Measurements from ENCODE around the gene BCKDHB. TPM values are rescaled to one million over a fixed set of nuclear protein-coding genes. Genes with fewer than 3 reads are reported as not detected.

The BCKDHB gene
- total and polyA plus RNA-seq, 9 donors: 12.0 to 33.4 (median 18.7) TPM

DNA sequence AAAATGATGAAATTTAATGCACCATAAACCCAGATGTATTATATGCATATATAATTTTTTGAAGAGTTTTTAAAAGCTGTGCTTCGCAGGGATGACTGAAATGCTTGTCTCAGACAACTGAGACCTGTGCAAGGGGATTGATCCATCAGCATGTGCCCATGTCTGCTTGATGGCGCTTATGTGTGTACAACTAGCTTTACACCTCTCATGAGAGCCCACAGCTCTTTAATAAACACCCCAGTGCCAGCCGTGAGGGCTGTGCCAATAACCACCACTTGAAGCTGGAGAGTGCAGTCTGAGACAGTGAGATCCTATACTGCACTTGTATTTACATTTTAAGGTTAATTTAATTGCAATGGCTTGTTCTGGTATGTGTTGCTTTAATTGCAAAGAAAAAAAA lies 225.5 kb downstream of the BCKDHB start:
- intact Hi-C loops (cut with DNase I): no loop called here
- no peaks in the 10 kb centered on the region for H3K36me3 ChIP-seq
- 60 to 66% (median 61%) methylated on average over 3 of the region's 3 CpGs for WGBS, 3 donors
- TF ChIP-seq POLR2A (IDR thresholded peaks at IDR 0.05) (no peak), EP300 (IDR thresholded peaks at IDR 0.05) (no peak)
- TF ChIP-seq, protein P1, sequence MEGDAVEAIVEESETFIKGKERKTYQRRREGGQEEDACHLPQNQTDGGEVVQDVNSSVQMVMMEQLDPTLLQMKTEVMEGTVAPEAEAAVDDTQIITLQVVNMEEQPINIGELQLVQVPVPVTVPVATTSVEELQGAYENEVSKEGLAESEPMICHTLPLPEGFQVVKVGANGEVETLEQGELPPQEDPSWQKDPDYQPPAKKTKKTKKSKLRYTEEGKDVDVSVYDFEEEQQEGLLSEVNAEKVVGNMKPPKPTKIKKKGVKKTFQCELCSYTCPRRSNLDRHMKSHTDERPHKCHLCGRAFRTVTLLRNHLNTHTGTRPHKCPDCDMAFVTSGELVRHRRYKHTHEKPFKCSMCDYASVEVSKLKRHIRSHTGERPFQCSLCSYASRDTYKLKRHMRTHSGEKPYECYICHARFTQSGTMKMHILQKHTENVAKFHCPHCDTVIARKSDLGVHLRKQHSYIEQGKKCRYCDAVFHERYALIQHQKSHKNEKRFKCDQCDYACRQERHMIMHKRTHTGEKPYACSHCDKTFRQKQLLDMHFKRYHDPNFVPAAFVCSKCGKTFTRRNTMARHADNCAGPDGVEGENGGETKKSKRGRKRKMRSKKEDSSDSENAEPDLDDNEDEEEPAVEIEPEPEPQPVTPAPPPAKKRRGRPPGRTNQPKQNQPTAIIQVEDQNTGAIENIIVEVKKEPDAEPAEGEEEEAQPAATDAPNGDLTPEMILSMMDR (IDR thresholded peaks at IDR 0.05): no peak
- no peak overlapping the region for H3K4me3 ChIP-seq
- DNase-seq: no peak
- H3K4me1 ChIP-seq (ENCODE audit: insufficient read depth): no peaks in the 10 kb centered on the region
- no peaks in the 10 kb centered on the region for H3K27me3 ChIP-seq
- H3K9me3 ChIP-seq: no peaks in the 10 kb centered on the region
- no peak overlapping the region for H3K27ac ChIP-seq

DNA sequence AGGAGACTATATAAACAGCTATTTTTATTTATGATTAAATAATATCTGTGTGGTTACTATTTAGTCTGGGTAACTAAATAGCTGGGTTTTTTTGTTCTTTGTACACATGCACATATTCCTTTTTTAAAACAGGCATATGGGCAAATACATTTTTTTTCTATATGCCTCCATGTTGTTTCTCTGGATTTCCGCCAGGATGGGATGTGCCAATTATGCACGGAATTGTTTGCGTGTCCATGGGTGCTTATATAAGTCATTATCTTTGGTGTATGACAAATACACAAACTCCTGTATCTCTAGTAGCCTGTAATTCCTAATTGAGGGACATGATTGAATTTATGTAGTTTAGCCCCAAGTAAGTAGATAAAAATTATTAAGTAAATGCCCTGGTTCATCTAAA lies 226.9 kb downstream of the BCKDHB start:
- TF ChIP-seq, protein P1 (IDR thresholded peaks at IDR 0.05): no peak
- TF ChIP-seq POLR2A (IDR thresholded peaks at IDR 0.05) (no peak), EP300 (IDR thresholded peaks at IDR 0.05) (no peak)
- Histone ChIP-seq H3K36me3 (no peaks in the 10 kb centered on the region), H3K4me3 (no peak overlapping the region), H3K9me3 (no peaks in the 10 kb centered on the region), H3K4me1 (ENCODE audit: insufficient read depth) (no peaks in the 10 kb centered on the region), H3K27ac (no peak overlapping the region), H3K27me3 (no peaks in the 10 kb centered on the region)
- no peak for DNase-seq
- WGBS, 3 donors: 47 to 59% (median 49%) methylated on average over 3 of the region's 3 CpGs
- intact Hi-C loops (cut with DNase I): no loop called here

DNA sequence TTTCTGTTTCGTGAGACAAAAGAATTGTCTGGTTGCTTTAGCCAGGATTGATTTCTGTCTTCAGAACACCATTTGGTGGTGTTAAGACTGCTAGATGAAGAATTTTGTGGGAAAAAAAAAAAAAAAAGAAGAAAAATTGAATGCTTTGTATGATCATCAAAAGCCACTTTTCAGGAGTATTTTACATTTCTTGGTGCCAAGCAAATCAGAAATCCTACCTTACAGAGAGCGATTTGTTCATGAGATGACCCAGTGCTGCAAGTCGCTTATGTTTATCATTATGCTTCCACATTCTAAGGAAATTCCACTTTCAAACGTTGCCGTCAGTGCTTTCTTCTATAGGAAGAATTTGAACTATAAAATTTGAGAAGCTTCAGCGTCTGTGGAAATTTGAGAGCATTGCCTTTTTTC lies 228.7 kb downstream of the BCKDHB start:
- H3K9me3 ChIP-seq: no peaks in the 10 kb centered on the region
- TF ChIP-seq, protein P1 (IDR thresholded peaks at IDR 0.05): no peak
- no peak overlapping the region for H3K4me3 ChIP-seq
- WGBS, 3 donors: 52 to 70% (median 70%) methylated on average over 6 of the region's 6 CpGs
- no peak for DNase-seq
- no peak overlapping the region for H3K27ac ChIP-seq
- no peaks in the 10 kb centered on the region for H3K36me3 ChIP-seq
- no peaks in the 10 kb centered on the region for H3K4me1 ChIP-seq (ENCODE audit: insufficient read depth)
- intact Hi-C loops (cut with DNase I): no loop called here
- no peaks in the 10 kb centered on the region for H3K27me3 ChIP-seq

DNA sequence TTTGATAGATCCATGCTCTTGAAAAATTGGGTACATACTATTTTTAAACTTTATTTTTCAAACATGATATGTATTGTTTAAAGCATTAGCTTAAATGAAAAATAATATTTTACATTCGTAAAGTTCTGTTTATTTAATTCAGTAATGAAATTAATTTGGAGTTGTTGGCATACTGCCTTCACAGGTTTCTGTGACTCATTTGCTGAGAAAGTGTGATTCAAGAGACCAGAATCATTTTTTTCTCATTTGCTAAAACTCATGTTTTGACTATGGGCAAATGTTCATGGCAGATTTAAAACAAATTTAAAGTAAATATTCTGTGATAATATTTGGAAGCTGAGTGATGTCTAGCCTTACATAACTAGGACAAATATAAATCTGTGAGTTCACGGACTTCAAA lies 230.4 kb downstream of the BCKDHB start:
- 28 to 45% (median 39%) methylated on average over 2 of the region's 2 CpGs for WGBS, 3 donors
- Histone ChIP-seq H3K36me3 (no peaks in the 10 kb centered on the region), H3K27me3 (no peaks in the 10 kb centered on the region), H3K4me1 (ENCODE audit: insufficient read depth) (no peaks in the 10 kb centered on the region), H3K27ac (no peak overlapping the region), H3K9me3 (no peaks in the 10 kb centered on the region), H3K4me3 (no peak overlapping the region)
- intact Hi-C loops (cut with DNase I): no loop called here
- no peak for DNase-seq
- TF ChIP-seq, protein P1 (IDR thresholded peaks at IDR 0.05): no peak
- no peak for TF ChIP-seq POLR2A (IDR thresholded peaks at IDR 0.05)
- TF ChIP-seq EP300 (IDR thresholded peaks at IDR 0.05): no peak
